SK-N-SH treated with all-trans-retinoic acid at 6 μM for 48 hours (cell line): ENCODE data around the gene ANKS3.
A peak's percentile ranks its signal among the peaks of the same experiment; 100 is the strongest.

Source experiments
- ATAC-seq: fragments of 200-7000 bp; cut with Tn5 transposase; 3 replicates; pipeline ENCODE4 v1.9.1; 2020; ENCODE audit warnings: mild to moderate bottlenecking, moderate library complexity
- ARNTL ChIP-seq: fragments of 450-650 bp; formaldehyde crosslinking; IDR thresholded peaks from 2 replicates; pipeline ENCODE4 v1.5.0; 2020; ENCODE audit warnings: low read depth, mild to moderate bottlenecking, moderate library complexity, borderline replicate concordance
- BACH2 ChIP-seq: fragments of 250-450 bp; sonication (Bioruptor Pico); IDR thresholded peaks from 2 replicates; pipeline ENCODE4 v1.9.0; 2021; ENCODE audit warnings: mild to moderate bottlenecking, borderline replicate concordance
- CSDC2 ChIP-seq: fragments of 250-450 bp; sonication (Bioruptor Pico); IDR thresholded peaks from 2 replicates; pipeline ENCODE4 v1.5.0; 2020; ENCODE audit warnings: mild to moderate bottlenecking, moderate library complexity
- ESRRG ChIP-seq: fragments of 250-450 bp; sonication (Bioruptor Pico); IDR thresholded peaks from 2 replicates; pipeline ENCODE4 v1.6.1; 2021; ENCODE audit warnings: mild to moderate bottlenecking
- GLIS3 ChIP-seq: fragments of 250-450 bp; sonication (Bioruptor Pico); IDR thresholded peaks from 2 replicates; pipeline ENCODE4 v1.5.0; 2020; ENCODE audit warnings: mild to moderate bottlenecking, moderate library complexity
- PPARA ChIP-seq: fragments of 250-450 bp; sonication (Bioruptor Pico); IDR thresholded peaks from 2 replicates; pipeline ENCODE4 v1.5.0; 2020; ENCODE audit warnings: mild to moderate bottlenecking, borderline replicate concordance
- RARB ChIP-seq: fragments of 250-450 bp; sonication (Bioruptor Pico); IDR thresholded peaks from 2 replicates; pipeline ENCODE4 v1.8.0; 2021; ENCODE audit warnings: mild to moderate bottlenecking, moderate library complexity
- SNAI2 ChIP-seq: fragments of 250-450 bp; sonication (Bioruptor Pico); IDR thresholded peaks from 2 replicates; pipeline ENCODE4 v1.5.0; 2020; ENCODE audit warnings: mild to moderate bottlenecking, moderate library complexity
- TCF4 ChIP-seq: fragments of 250-450 bp; sonication (Bioruptor Pico); IDR thresholded peaks from 2 replicates; pipeline ENCODE4 v1.8.0; 2021; ENCODE audit warnings: mild to moderate bottlenecking, moderate library complexity, borderline replicate concordance
- TOX ChIP-seq: fragments of 250-450 bp; sonication (Bioruptor Pico); IDR thresholded peaks from 2 replicates; pipeline ENCODE4 v1.8.0; 2021; ENCODE audit warnings: mild to moderate bottlenecking, moderate library complexity, borderline replicate concordance
- ZC3H10 ChIP-seq: fragments of 250-450 bp; sonication (Bioruptor Pico); IDR thresholded peaks from 2 replicates; pipeline ENCODE4 v1.5.1; 2021; ENCODE audit warnings: mild to moderate bottlenecking, moderate library complexity
- ZNF565 ChIP-seq: fragments of 450-650 bp; formaldehyde crosslinking; conservative IDR thresholded peaks from 2 replicates; pipeline ENCODE4 v1.5.0; 2020; ENCODE audit warnings: low read depth, mild to moderate bottlenecking, moderate library complexity
- ZNF70 ChIP-seq: fragments of 450-650 bp; formaldehyde crosslinking; IDR thresholded peaks from 2 replicates; pipeline ENCODE4 v1.5.0; 2020; ENCODE audit warnings: mild to moderate bottlenecking, moderate library complexity
- ZNF8 ChIP-seq: fragments of 450-650 bp; formaldehyde crosslinking; IDR thresholded peaks from 2 replicates; pipeline ENCODE4 v1.5.0; 2020; ENCODE audit warnings: mild to moderate bottlenecking, moderate library complexity
- TF ChIP-seq, protein P1 (sequence below): fragments of 250-450 bp; sonication (Bioruptor Pico); IDR thresholded peaks from 2 replicates; pipeline ENCODE4 v1.5.1; 2020; ENCODE audit warnings: low read depth, mild to moderate bottlenecking, moderate library complexity
- TF ChIP-seq, protein P2 (sequence below): fragments of 250-450 bp; sonication (Bioruptor Pico); IDR thresholded peaks from 2 replicates; pipeline ENCODE4 v1.5.1; 2021; ENCODE audit warnings: mild to moderate bottlenecking, moderate library complexity
- TF ChIP-seq, protein P3 (sequence below): fragments of 250-450 bp; sonication (Bioruptor Pico); IDR thresholded peaks from 2 replicates; pipeline ENCODE4 v1.5.0; 2020; ENCODE audit warnings: mild to moderate bottlenecking, moderate library complexity
- TF ChIP-seq, protein P4 (sequence below): fragments of 250-450 bp; sonication (Bioruptor Pico); IDR thresholded peaks from 2 replicates; pipeline ENCODE4 v1.8.0; 2021; ENCODE audit warnings: low read depth, mild to moderate bottlenecking, moderate library complexity, borderline replicate concordance

ANKS3 gene

DNA sequence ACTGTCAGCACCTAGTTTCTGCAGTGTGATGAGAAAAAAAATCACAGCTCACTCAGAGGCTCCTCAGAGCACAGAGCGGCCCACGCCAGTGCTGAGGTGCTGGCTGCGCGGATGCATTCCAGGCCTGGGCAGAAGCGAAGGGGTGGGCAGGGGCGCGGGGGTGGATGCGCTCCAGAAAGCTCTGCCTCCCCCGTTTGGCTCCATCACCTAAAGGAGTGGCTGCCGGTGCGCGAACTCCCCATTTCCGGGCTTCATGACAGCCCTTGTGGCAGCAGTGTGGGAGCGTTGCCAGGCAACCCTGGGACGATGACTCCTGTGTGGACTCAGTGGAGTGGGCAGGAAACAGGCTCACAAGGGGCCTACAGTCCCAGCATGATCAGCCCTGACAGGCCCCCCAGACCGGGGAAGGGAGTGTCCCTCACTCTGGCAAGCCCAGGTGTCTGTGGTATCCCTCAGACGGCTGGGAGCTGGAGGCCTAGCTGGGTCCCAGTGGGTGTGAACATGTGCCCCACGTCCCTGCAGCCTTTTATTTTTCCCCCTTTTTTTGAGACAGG lies 73.5 kb downstream of the ANKS3 start:
- peak; percentile 44 for ATAC-seq

DNA sequence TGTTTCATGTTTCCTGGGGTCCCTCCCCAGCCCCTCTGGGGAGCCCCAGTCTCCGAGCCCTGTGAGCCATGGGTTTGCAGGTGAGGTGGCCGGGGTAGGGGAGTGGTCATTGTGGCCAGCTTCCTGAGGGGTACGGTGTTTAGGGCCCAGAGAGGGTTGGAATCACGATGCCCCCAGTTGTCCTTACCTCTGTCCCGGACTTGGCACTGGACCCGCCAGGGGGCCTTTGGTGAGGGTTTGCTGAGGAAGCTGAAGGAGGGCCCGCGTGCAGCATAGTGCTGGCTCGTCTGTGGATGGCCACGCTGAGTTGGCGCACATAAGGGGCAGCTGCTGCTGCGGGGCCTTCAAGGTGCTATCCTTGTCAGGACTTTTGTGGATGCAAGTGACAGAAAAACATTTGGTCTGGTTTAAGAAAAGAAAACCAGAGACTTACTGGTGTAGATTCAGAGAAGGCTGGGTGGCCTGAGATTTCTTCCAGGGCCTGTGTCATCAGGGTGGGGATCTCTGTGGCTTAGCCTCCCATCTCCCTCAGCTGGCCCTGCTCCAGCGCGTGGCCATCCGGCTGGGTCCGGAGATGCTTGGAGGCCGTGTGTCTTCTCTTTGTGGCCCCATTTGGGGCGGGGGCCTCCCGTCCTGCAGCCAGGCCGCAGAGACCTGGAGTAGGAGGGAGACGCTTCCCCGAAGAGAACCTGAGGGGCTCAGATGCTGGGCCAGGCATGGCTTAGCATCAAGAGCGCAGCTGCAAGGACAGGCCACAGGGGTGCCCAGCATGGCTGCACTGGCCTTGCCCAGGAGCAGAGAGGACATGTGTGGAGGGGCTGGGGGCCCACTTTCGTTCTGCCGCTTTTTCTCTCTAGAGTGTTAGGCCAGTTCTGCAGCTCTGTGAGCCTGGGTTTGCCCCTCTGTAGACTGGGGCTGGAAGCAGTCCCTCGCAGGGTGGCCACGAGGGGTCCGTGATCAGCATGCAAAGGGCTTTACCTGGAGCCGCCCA lies 74.4 kb downstream of the ANKS3 start:
- no peak for TF ChIP-seq ESRRG (CRISPR knock-in tag)
- no peak for TF ChIP-seq RARB (CRISPR knock-in tag)
- TF ChIP-seq CSDC2 (CRISPR knock-in tag), result no peak
- TF ChIP-seq TOX (CRISPR knock-in tag), result no peak
- no peak for TF ChIP-seq PPARA (CRISPR knock-in tag)
- no peak for TF ChIP-seq ZNF8 (CRISPR knock-in tag)
- ATAC-seq, result no peak; the same call in 2 of the 3 replicates

More for the DNA sequence above, 73.5 kb downstream of the ANKS3 start:
- TF ChIP-seq ZNF70 (CRISPR knock-in tag) (no peak), ESRRG (CRISPR knock-in tag) (no peak), ZNF565 (no peak), GLIS3 (CRISPR knock-in tag) (no peak), TOX (CRISPR knock-in tag) (no peak)
- TF ChIP-seq, protein P1, sequence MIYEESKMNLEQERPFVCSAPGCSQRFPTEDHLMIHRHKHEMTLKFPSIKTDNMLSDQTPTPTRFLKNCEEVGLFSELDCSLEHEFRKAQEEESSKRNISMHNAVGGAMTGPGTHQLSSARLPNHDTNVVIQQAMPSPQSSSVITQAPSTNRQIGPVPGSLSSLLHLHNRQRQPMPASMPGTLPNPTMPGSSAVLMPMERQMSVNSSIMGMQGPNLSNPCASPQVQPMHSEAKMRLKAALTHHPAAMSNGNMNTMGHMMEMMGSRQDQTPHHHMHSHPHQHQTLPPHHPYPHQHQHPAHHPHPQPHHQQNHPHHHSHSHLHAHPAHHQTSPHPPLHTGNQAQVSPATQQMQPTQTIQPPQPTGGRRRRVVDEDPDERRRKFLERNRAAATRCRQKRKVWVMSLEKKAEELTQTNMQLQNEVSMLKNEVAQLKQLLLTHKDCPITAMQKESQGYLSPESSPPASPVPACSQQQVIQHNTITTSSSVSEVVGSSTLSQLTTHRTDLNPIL (CRISPR knock-in tag), result no peak

DNA sequence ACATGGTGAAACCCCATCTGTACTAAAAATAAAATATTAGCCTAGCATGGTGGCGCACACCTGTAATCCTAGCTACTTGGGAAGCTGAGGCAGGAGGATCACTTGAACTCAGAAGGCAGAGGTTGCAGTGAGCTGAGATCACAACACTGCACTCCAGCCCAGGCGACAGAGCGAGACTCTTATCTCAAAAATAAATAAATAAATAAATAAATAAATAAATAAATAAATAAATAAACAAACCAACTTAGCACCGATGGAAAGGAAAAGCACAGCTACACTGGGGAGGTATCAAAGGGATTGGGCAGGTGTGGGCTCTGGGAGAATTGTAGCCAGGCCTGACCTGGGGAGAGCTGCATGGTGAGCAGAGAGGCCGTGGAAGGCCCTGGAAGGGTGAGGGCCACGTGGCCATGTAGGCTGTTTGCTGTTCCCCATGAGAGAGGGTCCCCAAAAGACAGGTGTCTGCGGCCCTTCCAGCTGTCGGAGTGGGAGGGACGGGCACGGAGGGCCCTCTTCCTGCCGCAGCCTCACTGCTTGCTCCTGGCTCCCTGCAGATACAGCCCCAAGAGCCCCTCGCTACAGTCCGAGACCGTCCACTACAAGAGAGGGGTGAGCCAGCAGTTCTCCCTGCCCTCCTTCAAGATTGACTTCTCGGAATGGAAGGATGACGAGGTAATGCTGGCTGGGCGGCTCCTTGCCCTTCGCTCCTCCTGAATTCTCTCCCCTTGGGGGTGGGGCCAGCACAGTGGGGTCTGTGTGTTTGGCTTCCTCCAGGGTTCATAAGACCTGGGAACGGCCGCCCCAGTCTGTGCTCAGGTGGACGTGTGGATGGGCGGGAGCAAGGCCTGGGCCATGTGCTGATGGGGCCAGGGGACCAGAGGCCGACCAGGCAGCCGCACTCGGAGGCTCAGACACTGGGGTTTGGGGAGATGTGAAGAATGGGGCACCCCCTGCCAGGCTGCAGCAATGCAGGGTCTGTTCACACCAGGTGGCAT lies 77.1 kb downstream of the ANKS3 start:
- TF ChIP-seq SNAI2 (CRISPR knock-in tag), result no peak
- TF ChIP-seq, all 23 proteins: peak for 0
- ATAC-seq, result no peak

DNA sequence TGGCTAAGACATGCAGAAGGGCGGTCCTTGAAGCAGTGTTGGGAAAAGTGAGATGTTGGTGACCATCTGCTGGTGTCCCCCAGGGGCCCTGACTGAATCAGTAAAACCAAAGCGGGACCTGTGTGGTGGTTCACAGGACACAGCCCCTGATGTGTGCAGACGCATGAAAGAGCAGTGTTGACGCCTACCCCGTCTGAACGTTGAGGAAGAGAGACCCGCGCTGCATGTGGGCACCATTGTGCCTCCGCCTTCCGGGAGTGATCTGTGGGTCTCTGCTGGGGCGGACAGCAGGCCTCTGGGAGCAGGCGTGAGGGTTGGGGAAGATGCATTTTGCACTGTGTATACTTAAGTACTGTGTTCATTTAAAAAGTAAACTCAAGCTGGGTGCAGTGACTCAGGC lies 77.8 kb downstream of the ANKS3 start:
- TF ChIP-seq, protein P2, sequence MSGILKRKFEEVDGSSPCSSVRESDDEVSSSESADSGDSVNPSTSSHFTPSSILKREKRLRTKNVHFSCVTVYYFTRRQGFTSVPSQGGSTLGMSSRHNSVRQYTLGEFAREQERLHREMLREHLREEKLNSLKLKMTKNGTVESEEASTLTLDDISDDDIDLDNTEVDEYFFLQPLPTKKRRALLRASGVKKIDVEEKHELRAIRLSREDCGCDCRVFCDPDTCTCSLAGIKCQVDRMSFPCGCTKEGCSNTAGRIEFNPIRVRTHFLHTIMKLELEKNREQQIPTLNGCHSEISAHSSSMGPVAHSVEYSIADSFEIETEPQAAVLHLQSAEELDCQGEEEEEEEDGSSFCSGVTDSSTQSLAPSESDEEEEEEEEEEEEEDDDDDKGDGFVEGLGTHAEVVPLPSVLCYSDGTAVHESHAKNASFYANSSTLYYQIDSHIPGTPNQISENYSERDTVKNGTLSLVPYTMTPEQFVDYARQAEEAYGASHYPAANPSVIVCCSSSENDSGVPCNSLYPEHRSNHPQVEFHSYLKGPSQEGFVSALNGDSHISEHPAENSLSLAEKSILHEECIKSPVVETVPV, result no peak
- no peak for TF ChIP-seq PPARA (CRISPR knock-in tag)
- TF ChIP-seq, protein P3, sequence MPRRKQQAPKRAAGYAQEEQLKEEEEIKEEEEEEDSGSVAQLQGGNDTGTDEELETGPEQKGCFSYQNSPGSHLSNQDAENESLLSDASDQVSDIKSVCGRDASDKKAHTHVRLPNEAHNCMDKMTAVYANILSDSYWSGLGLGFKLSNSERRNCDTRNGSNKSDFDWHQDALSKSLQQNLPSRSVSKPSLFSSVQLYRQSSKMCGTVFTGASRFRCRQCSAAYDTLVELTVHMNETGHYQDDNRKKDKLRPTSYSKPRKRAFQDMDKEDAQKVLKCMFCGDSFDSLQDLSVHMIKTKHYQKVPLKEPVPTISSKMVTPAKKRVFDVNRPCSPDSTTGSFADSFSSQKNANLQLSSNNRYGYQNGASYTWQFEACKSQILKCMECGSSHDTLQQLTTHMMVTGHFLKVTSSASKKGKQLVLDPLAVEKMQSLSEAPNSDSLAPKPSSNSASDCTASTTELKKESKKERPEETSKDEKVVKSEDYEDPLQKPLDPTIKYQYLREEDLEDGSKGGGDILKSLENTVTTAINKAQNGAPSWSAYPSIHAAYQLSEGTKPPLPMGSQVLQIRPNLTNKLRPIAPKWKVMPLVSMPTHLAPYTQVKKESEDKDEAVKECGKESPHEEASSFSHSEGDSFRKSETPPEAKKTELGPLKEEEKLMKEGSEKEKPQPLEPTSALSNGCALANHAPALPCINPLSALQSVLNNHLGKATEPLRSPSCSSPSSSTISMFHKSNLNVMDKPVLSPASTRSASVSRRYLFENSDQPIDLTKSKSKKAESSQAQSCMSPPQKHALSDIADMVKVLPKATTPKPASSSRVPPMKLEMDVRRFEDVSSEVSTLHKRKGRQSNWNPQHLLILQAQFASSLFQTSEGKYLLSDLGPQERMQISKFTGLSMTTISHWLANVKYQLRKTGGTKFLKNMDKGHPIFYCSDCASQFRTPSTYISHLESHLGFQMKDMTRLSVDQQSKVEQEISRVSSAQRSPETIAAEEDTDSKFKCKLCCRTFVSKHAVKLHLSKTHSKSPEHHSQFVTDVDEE (CRISPR knock-in tag), result no peak
- TF ChIP-seq BACH2, result no peak
- TF ChIP-seq ZC3H10 (CRISPR knock-in tag), result no peak
- TF ChIP-seq RARB (CRISPR knock-in tag), result no peak
- TF ChIP-seq, protein P4, sequence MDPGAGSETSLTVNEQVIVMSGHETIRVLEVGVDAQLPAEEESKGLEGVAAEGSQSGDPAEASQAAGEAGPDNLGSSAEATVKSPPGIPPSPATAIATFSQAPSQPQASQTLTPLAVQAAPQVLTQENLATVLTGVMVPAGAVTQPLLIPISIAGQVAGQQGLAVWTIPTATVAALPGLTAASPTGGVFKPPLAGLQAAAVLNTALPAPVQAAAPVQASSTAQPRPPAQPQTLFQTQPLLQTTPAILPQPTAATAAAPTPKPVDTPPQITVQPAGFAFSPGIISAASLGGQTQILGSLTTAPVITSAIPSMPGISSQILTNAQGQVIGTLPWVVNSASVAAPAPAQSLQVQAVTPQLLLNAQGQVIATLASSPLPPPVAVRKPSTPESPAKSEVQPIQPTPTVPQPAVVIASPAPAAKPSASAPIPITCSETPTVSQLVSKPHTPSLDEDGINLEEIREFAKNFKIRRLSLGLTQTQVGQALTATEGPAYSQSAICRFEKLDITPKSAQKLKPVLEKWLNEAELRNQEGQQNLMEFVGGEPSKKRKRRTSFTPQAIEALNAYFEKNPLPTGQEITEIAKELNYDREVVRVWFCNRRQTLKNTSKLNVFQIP (CRISPR knock-in tag), result no peak
- no peak for TF ChIP-seq TCF4
- TF ChIP-seq ARNTL (CRISPR knock-in tag), result no peak
- no peak for ATAC-seq
